ENCODE results near the gene L3MBTL4.
"Not testable (repeated sequence)": the region's sequence is repeated elsewhere in the genome, so short reads cannot be mapped to it uniquely, and the experiment has no call there.

L3MBTL4 gene

GRCh38 chr18:6411382-6411781, 3.3 kb downstream of the L3MBTL4 start (continued):
- no peak for TF ChIP-seq RARB (CRISPR knock-in tag; IDR thresholded peaks at IDR 0.05)
- TF ChIP-seq ZNF70 (CRISPR knock-in tag; IDR thresholded peaks at IDR 0.05) = no peak

- TF ChIP-seq TSHZ2 (CRISPR knock-in tag; IDR thresholded peaks at IDR 0.05) (no peak), TOX (CRISPR knock-in tag; IDR thresholded peaks at IDR 0.05; ENCODE audit: borderline replicate concordance) (no peak), ZNF70 (CRISPR knock-in tag; IDR thresholded peaks at IDR 0.05) (no peak), CSDC2 (CRISPR knock-in tag; IDR thresholded peaks at IDR 0.05) (no peak), POU6F1 (CRISPR knock-in tag; IDR thresholded peaks at IDR 0.05; ENCODE audit: borderline replicate concordance, low read depth) (no peak), ZC3H10 (CRISPR knock-in tag; IDR thresholded peaks at IDR 0.05) (no peak), PATZ1 (CRISPR knock-in tag; IDR thresholded peaks at IDR 0.05; ENCODE audit: borderline replicate concordance) (no peak), BACH2 (CRISPR knock-in tag; IDR thresholded peaks at IDR 0.05; ENCODE audit: borderline replicate concordance) (no peak), RARB (CRISPR knock-in tag; IDR thresholded peaks at IDR 0.05) (no peak), ISL1 (CRISPR knock-in tag; IDR thresholded peaks at IDR 0.05) (no peak), GLIS3 (CRISPR knock-in tag; IDR thresholded peaks at IDR 0.05) (no peak)
- no peak for ATAC-seq
Observed at GRCh38 chr18:6409933-6410332, 4.8 kb downstream of the L3MBTL4 start.

- ATAC-seq = not testable (repeated sequence)
Observed at GRCh38 chr18:6408543-6408942, 6.2 kb downstream of the L3MBTL4 start.

GRCh38 chr18:6406910-6407470, 7.7 kb downstream of the L3MBTL4 start:
- no peak for ATAC-seq
- TF ChIP-seq ZNF70 (CRISPR knock-in tag; IDR thresholded peaks at IDR 0.05) (no peak), ZC3H10 (CRISPR knock-in tag; IDR thresholded peaks at IDR 0.05) (no peak), TCF4 (CRISPR knock-in tag; IDR thresholded peaks at IDR 0.05; ENCODE audit: borderline replicate concordance) (no peak), GLIS3 (CRISPR knock-in tag; IDR thresholded peaks at IDR 0.05) (no peak), OSR1 (CRISPR knock-in tag; IDR thresholded peaks at IDR 0.05) (no peak), ZFP30 (CRISPR knock-in tag; IDR thresholded peaks at IDR 0.05) (no peak), CREB5 (CRISPR knock-in tag; IDR thresholded peaks at IDR 0.05; ENCODE audit: low read depth) (no peak), ARNTL (CRISPR knock-in tag; IDR thresholded peaks at IDR 0.05; ENCODE audit: borderline replicate concordance, low read depth) (no peak), ESRRG (CRISPR knock-in tag; IDR thresholded peaks at IDR 0.05) (no peak), BACH2 (CRISPR knock-in tag; IDR thresholded peaks at IDR 0.05; ENCODE audit: borderline replicate concordance) (no peak), PATZ1 (CRISPR knock-in tag; IDR thresholded peaks at IDR 0.05; ENCODE audit: borderline replicate concordance) (no peak), PPARA (CRISPR knock-in tag; IDR thresholded peaks at IDR 0.05; ENCODE audit: borderline replicate concordance) (no peak), SNAI2 (CRISPR knock-in tag; IDR thresholded peaks at IDR 0.05) (no peak), TSHZ2 (CRISPR knock-in tag; IDR thresholded peaks at IDR 0.05) (no peak), ZNF565 (CRISPR knock-in tag; conservative IDR thresholded peaks at IDR 0.05; ENCODE audit: low read depth) (no peak), CSRNP3 (CRISPR knock-in tag; IDR thresholded peaks at IDR 0.05) (no peak), TOX (CRISPR knock-in tag; IDR thresholded peaks at IDR 0.05; ENCODE audit: borderline replicate concordance) (no peak), ZNF8 (CRISPR knock-in tag; IDR thresholded peaks at IDR 0.05) (no peak)
